ENCODE results near the gene TXNDC5. TPM values are rescaled to one million over a fixed set of nuclear protein-coding genes. Genes with fewer than 3 reads are reported as not detected.
"Not testable (repeated sequence)": the region's sequence is repeated elsewhere in the genome, so short reads cannot be mapped to it uniquely, and the experiment has no call there.

Gene TXNDC5
- total RNA-seq, 1 donor from 2014 or later = 99.3 TPM

GRCh38 chr6:7895125-7895423 is 15.5 kb downstream of the TXNDC5 start:
- no peak for DNase-seq (ENCODE audit: low spot score)

GRCh38 chr6:7894262-7895124 is 16.1 kb downstream of the TXNDC5 start:
- no peak for DNase-seq (ENCODE audit: low spot score)

- DNase-seq (ENCODE audit: low spot score) = no peak
Observed at GRCh38 chr6:7893342-7893741, 17.2 kb downstream of the TXNDC5 start.

- DNase-seq (ENCODE audit: low spot score) = not testable (repeated sequence)
Observed at GRCh38 chr6:7892367-7892766, 18.2 kb downstream of the TXNDC5 start.

GRCh38 chr6:7891078-7891872 is 19.3 kb downstream of the TXNDC5 start:
- no peak for DNase-seq (ENCODE audit: low spot score)

GRCh38 chr6:7888587-7889357 is 21.8 kb downstream of the TXNDC5 start:
- no peak for DNase-seq (ENCODE audit: low spot score)

GRCh38 chr6:7887278-7887991 is 23.2 kb downstream of the TXNDC5 start:
- no peak for DNase-seq (ENCODE audit: low spot score)

GRCh38 chr6:7886132-7886531 is 24.5 kb downstream of the TXNDC5 start:
- DNase-seq (ENCODE audit: low spot score) = no peak

GRCh38 chr6:7883381-7883780 is 27.2 kb downstream of the TXNDC5 start:
- DNase-seq (ENCODE audit: low spot score) = no peak

GRCh38 chr6:7882505-7883257 is 27.9 kb downstream of the TXNDC5 start:
- DNase-seq (ENCODE audit: low spot score) = no peak

GRCh38 chr6:7881765-7882500 is 28.7 kb downstream of the TXNDC5 start:
- DNase-seq (ENCODE audit: low spot score) = no peak

- DNase-seq (ENCODE audit: low spot score) = no peak
Observed at GRCh38 chr6:7880718-7881107, 29.9 kb downstream of the TXNDC5 start.

- no peak for DNase-seq (ENCODE audit: low spot score)
Observed at GRCh38 chr6:7879980-7880717, 30.4 kb downstream of the TXNDC5 start.

GRCh38 chr6:7879579-7879978 is 31.0 kb downstream of the TXNDC5 start:
- no peak for DNase-seq (ENCODE audit: low spot score)

- no peak for DNase-seq (ENCODE audit: low spot score)
Observed at GRCh38 chr6:7879043-7879442, 31.5 kb downstream of the TXNDC5 start.

GRCh38 chr6:7878401-7878964 is 32.1 kb downstream of the TXNDC5 start:
- DNase-seq (ENCODE audit: low spot score) = no peak

GRCh38 chr6:7868926-7869325 is 41.7 kb downstream of the TXNDC5 start:
- DNase-seq (ENCODE audit: low spot score) = no peak

GRCh38 chr6:7866526-7866925 is 44.1 kb downstream of the TXNDC5 start:
- no peak for DNase-seq (ENCODE audit: low spot score)

GRCh38 chr6:7865781-7866180 is 44.8 kb downstream of the TXNDC5 start:
- DNase-seq (ENCODE audit: low spot score) = no peak

All from ureter (tissue), 1 donor.